22Rv1 (cell line): ENCODE measurements around the gene CAPN11.

Experiments
- CTCF ChIP-seq: fragments of 450-650 bp; IDR thresholded peaks from 2 replicates; pipeline ENCODE4 v1.5.1; 2017; ENCODE audit warnings: mild to moderate bottlenecking
- ZFX ChIP-seq: fragments of 450-650 bp; IDR thresholded peaks from 2 replicates; pipeline ENCODE4 v1.6.1; 2017; ENCODE audit warnings: antibody characterized with exemption, borderline replicate concordance

- TF ChIP-seq CTCF (no peak), ZFX (no peak)
These were observed 19.2 kb downstream of the CAPN11 start for GRCh38 chr6:44177691-44178423.
